Measurements from ENCODE around the gene USP36. TPM values are rescaled to one million over a fixed set of nuclear protein-coding genes. Genes with fewer than 3 reads are reported as not detected.

USP36 gene
- total and polyA plus RNA-seq, 9 of the 15 experiments (the other 6 are each of a cell fraction or from before 2014, with no cell fraction given), result 6.4 to 72.8 (median 22.5) TPM

DNA sequence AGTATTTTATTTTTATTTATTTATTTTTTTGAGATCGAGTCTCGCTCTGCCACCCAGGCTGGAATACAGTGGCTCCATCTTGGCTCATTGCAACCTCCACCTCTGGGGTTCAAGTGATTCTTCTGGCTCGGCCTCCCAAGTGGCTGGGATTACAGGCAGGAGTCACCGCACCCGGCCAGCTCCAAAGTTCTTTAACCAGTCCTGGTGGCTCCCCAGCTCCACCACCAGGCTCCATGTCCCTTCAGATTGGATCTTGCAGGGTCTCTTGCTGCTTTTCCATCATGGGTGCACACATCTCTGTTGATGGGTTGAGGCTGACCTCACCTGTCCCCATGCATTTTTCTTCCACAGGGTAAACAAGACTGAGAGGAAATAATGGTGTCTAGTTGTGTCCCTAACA lies 8.4 kb upstream of the USP36 start:
- Histone ChIP-seq H3K4me3 (no peak overlapping the region), H3K9ac (ENCODE audit: insufficient read depth in 1 of 2, low read depth in 2 of 2, low read length in 2 of 2) (no peak overlapping the region), H3K27ac (ENCODE audit: extremely low read depth, low read depth, low read length) (no peak overlapping the region), H4K20me1 (replicated peaks; ENCODE audit: control insufficient read depth, insufficient read depth, low read length) (no peaks in the 10 kb centered on the region), H3K79me2 (ENCODE audit: control insufficient read depth, insufficient read depth, low read length) (no peaks in the 10 kb centered on the region), H3K4me1 (replicated peaks in 1 of 2; ENCODE audit: control insufficient read depth in 2 of 2, insufficient read depth in 2 of 2, low read length in 2 of 2) (peaks cover 9 to 12% of the 10 kb centered on the region in 2 experiments; a peak in 4 of 5 replicates), H3K27me3 (ENCODE audit: control insufficient read depth in 2 of 2, insufficient read depth in 2 of 2, low read length in 2 of 2) (no peaks in the 10 kb centered on the region), H2AFZ (ENCODE audit: low read depth, low read length) (no peak overlapping the region), H3K36me3 (ENCODE audit: control insufficient read depth, insufficient read depth, low read length) (no peaks in the 10 kb centered on the region), H3K9me1 (ENCODE audit: control insufficient read depth, insufficient read depth, low read length) (no peaks in the 10 kb centered on the region), H3K4me2 (ENCODE audit: insufficient read depth, low read length) (no peak overlapping the region), H3K9me3 (replicated peaks; ENCODE audit: control insufficient read depth, insufficient read depth, low read depth, low read length) (no peaks in the 10 kb centered on the region)
- BruUV-seq (replicated peaks), result no TSS peak
- in situ Hi-C loops (cut with MboI), result no loop called here
- WGBS (ENCODE audit: insufficient coverage, low coverage, missing lambda C conversion rate), result 47% methylated on average over 5 of the region's 5 CpGs
- no peak for FAIRE-seq
- intact Hi-C loops (cut with micrococcal nuclease), result no loop called here
- no peak for DNase-seq (ENCODE audit: extremely low read depth in 1 of 4, low spot score in 3 of 4)
- ChIA-PET POLR2A (interaction anchor here (1.6 kb wide), 1 partner anchor 13 kb away, joined by 5 read pairs; no protein-coding TSS in a partner anchor), CTCF (ENCODE audit: low intra/inter-chr PET ratio) (no interaction called here)
- ATAC-seq, result no peak
- TF ChIP-seq ETV5 (CRISPR knock-in tag; IDR thresholded peaks at IDR 0.05; ENCODE audit: low read depth) (no peak), LCOR (CRISPR knock-in tag; IDR thresholded peaks at IDR 0.05) (no peak), NR3C1 (CRISPR knock-in tag; IDR thresholded peaks at IDR 0.05) (no peak), ZSCAN32 (CRISPR knock-in tag; IDR thresholded peaks at IDR 0.05) (no peak), POLR2A (conservative IDR thresholded peaks at IDR 0.05) (no peak), EWSR1 (IDR thresholded peaks at IDR 0.05; ENCODE audit: borderline replicate concordance, low read depth, partially characterized antibody) (no peak), ZBED1 (IDR thresholded peaks at IDR 0.05) (no peak), PHF20 (IDR thresholded peaks at IDR 0.05; ENCODE audit: partially characterized antibody) (no peak), HOXB6 (CRISPR knock-in tag; IDR thresholded peaks at IDR 0.05; ENCODE audit: borderline replicate concordance) (no peak), ZBTB7A (IDR thresholded peaks at IDR 0.05; ENCODE audit: borderline replicate concordance, control insufficient read depth, low read depth, low read length) (no peak), ARHGAP35 (IDR thresholded peaks at IDR 0.05; ENCODE audit: partially characterized antibody) (no peak), TAF15 (IDR thresholded peaks at IDR 0.05; ENCODE audit: low read depth, low read length) (no peak), HNRNPL (IDR thresholded peaks at IDR 0.05; ENCODE audit: low read depth, low read length) (no peak)
- TF ChIP-seq, protein P1, sequence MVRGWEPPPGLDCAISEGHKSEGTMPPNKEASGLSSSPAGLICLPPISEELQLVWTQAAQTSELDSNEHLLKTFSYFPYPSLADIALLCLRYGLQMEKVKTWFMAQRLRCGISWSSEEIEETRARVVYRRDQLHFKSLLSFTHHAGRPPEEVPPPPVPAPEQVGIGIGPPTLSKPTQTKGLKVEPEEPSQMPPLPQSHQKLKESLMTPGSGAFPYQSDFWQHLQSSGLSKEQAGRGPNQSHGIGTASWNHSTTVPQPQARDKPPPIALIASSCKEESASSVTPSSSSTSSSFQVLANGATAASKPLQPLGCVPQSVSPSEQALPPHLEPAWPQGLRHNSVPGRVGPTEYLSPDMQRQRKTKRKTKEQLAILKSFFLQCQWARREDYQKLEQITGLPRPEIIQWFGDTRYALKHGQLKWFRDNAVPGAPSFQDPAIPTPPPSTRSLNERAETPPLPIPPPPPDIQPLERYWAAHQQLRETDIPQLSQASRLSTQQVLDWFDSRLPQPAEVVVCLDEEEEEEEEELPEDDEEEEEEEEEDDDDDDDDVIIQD (CRISPR knock-in tag; IDR thresholded peaks at IDR 0.05), result no peak
- TF ChIP-seq, protein P2, sequence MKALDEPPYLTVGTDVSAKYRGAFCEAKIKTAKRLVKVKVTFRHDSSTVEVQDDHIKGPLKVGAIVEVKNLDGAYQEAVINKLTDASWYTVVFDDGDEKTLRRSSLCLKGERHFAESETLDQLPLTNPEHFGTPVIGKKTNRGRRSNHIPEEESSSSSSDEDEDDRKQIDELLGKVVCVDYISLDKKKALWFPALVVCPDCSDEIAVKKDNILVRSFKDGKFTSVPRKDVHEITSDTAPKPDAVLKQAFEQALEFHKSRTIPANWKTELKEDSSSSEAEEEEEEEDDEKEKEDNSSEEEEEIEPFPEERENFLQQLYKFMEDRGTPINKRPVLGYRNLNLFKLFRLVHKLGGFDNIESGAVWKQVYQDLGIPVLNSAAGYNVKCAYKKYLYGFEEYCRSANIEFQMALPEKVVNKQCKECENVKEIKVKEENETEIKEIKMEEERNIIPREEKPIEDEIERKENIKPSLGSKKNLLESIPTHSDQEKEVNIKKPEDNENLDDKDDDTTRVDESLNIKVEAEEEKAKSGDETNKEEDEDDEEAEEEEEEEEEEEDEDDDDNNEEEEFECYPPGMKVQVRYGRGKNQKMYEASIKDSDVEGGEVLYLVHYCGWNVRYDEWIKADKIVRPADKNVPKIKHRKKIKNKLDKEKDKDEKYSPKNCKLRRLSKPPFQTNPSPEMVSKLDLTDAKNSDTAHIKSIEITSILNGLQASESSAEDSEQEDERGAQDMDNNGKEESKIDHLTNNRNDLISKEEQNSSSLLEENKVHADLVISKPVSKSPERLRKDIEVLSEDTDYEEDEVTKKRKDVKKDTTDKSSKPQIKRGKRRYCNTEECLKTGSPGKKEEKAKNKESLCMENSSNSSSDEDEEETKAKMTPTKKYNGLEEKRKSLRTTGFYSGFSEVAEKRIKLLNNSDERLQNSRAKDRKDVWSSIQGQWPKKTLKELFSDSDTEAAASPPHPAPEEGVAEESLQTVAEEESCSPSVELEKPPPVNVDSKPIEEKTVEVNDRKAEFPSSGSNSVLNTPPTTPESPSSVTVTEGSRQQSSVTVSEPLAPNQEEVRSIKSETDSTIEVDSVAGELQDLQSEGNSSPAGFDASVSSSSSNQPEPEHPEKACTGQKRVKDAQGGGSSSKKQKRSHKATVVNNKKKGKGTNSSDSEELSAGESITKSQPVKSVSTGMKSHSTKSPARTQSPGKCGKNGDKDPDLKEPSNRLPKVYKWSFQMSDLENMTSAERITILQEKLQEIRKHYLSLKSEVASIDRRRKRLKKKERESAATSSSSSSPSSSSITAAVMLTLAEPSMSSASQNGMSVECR (CRISPR knock-in tag; IDR thresholded peaks at IDR 0.05), result no peak

Data from K562 (cell line).